HG02973 (cell line): ENCODE data around the gene MRPL34.
"Not testable (repeated sequence)": the region's sequence is repeated elsewhere in the genome, so short reads cannot be mapped to it uniquely, and the experiment has no call there.

ENCODE experiments used
- ATAC-seq: cut with Tn5 transposase; IDR thresholded peaks from one replicate; pipeline ENCODE4 v1.9.1; 2021; ENCODE audit warnings: moderate library complexity; ENCODE audit not compliant: unreplicated experiment

Gene MRPL34

GRCh38 chr19:17305517-17306284, at the start of gene MRPL34:
MRPL34 (plus strand) TSS chr19:17305872; CDS start chr19:17305893, 21 bp downstream.
- ATAC-seq = peak; percentile 49

GRCh38 chr19:17256130-17256529, 49.5 kb upstream of the MRPL34 start:
- no peak for ATAC-seq

- ATAC-seq = no peak
Measured at GRCh38 chr19:17259118-17259780, 46.4 kb upstream of the MRPL34 start.

GRCh38 chr19:17259934-17260333, 45.7 kb upstream of the MRPL34 start:
- ATAC-seq = no peak

- peak; percentile 73 for ATAC-seq
Measured at GRCh38 chr19:17260842-17261325, 44.8 kb upstream of the MRPL34 start.

GRCh38 chr19:17262557-17262956, 43.1 kb upstream of the MRPL34 start:
- ATAC-seq = no peak

GRCh38 chr19:17263712-17264640, 41.7 kb upstream of the MRPL34 start:
- ATAC-seq = no peak

GRCh38 chr19:17264641-17264979, 41.1 kb upstream of the MRPL34 start, which contains the start of gene USHBP1:
USHBP1 (minus strand) TSS chr19:17264745; CDS start chr19:17264299, 446 bp downstream.
- no peak for ATAC-seq

- ATAC-seq = no peak
Measured at GRCh38 chr19:17266026-17266425, 39.6 kb upstream of the MRPL34 start.

- peak; percentile 3 for ATAC-seq
Measured at GRCh38 chr19:17266589-17266974, 39.1 kb upstream of the MRPL34 start.

GRCh38 chr19:17266975-17267788, 38.5 kb upstream of the MRPL34 start, which contains the start of gene BABAM1:
BABAM1 (plus strand) TSS chr19:17267443; CDS start chr19:17268807, 1,364 bp downstream.
- ATAC-seq = peak; percentile 87

GRCh38 chr19:17268754-17269153, 36.9 kb upstream of the MRPL34 start:
- no peak for ATAC-seq

GRCh38 chr19:17274892-17275291, 30.8 kb upstream of the MRPL34 start:
- ATAC-seq = not testable (repeated sequence)

GRCh38 chr19:17275441-17276175, 30.1 kb upstream of the MRPL34 start:
- ATAC-seq = no peak

GRCh38 chr19:17279436-17279835, 26.2 kb upstream of the MRPL34 start:
- ATAC-seq = no peak

GRCh38 chr19:17281391-17282304, 24.0 kb upstream of the MRPL34 start, which contains the start of gene ANKLE1:
ANKLE1 (plus strand) TSS chr19:17281901; CDS start chr19:17281921, 20 bp downstream.
- ATAC-seq = no peak

GRCh38 chr19:17282488-17283125, 23.1 kb upstream of the MRPL34 start:
- ATAC-seq = peak; percentile 58

- no peak for ATAC-seq
Measured at GRCh38 chr19:17283504-17283996, 22.1 kb upstream of the MRPL34 start.
